ENCODE data around the gene PURB. TPM values are rescaled to one million over a fixed set of nuclear protein-coding genes. Genes with fewer than 3 reads are reported as not detected.

Gene PURB
- total and polyA plus RNA-seq, 8 donors, result 3.6 to 14.7 (median 7.8) TPM

DNA sequence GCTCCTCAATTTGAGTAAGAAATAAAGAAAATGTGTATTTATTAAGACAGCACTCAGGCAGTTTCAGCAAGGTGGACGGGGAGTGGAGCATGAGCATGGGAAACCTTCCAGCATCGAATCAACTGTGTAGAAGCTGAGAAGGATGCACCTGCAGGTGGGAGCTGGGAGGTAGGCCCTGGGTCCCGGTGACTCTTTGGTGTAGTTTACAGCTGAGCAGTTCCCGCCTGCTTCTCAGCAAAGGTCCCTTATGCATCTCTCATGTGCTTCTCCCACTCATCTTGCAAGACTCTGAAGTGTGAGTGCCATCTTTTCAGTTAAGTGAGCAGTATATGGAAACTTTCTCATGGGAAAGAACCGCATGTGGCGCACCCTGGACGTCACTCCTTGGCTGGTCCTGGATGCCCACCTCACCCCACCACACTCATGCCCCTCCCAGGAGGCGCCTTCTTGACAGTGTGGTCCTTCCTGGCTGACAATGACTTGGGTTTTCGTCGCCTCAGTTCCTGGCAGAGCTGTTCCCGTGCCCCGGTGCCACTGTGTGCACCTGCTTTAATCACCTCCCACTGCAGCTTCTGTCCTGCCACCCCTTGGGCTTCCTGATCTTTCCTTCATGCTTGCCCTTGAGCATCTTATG is 19.8 kb upstream of the PURB start:
- no peak for DNase-seq
- TF ChIP-seq, protein P1, sequence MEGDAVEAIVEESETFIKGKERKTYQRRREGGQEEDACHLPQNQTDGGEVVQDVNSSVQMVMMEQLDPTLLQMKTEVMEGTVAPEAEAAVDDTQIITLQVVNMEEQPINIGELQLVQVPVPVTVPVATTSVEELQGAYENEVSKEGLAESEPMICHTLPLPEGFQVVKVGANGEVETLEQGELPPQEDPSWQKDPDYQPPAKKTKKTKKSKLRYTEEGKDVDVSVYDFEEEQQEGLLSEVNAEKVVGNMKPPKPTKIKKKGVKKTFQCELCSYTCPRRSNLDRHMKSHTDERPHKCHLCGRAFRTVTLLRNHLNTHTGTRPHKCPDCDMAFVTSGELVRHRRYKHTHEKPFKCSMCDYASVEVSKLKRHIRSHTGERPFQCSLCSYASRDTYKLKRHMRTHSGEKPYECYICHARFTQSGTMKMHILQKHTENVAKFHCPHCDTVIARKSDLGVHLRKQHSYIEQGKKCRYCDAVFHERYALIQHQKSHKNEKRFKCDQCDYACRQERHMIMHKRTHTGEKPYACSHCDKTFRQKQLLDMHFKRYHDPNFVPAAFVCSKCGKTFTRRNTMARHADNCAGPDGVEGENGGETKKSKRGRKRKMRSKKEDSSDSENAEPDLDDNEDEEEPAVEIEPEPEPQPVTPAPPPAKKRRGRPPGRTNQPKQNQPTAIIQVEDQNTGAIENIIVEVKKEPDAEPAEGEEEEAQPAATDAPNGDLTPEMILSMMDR (IDR thresholded peaks at IDR 0.05), result no peak
- Histone ChIP-seq H3K27ac (no peak overlapping the region), H3K9me3 (no peaks in the 10 kb centered on the region), H3K36me3 (no peaks in the 10 kb centered on the region), H3K4me1 (no peaks in the 10 kb centered on the region), H3K4me3 (no peak overlapping the region), H3K27me3 (no peaks in the 10 kb centered on the region)
- intact Hi-C loops (cut with DNase I), result no loop called here
- WGBS, 2 donors, result 78 to 80% methylated on average over 12 of the region's 12 CpGs
- FAIRE-seq, result no peak
- ATAC-seq, result no peak

DNA sequence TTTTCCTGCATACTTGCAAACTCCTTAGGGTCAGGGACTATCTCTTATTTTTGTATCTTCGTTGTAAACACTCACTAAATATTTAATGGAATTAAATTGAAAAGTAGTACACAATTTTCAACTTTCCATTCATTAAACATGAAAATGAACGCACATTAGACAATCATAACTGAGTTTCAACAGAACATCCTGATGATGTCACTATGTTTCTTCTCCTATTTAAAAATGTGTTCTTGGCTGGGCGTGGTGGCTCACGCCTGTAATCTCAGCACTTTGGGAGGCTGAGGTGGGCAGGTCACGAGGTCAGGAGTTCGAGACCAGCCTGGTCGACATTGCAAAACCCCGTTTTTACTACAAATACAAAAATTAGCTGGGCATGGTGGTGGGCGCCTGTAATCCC is 14.1 kb upstream of the PURB start:
- no peak overlapping the region for H3K27ac ChIP-seq
- H3K36me3 ChIP-seq, result no peaks in the 10 kb centered on the region
- intact Hi-C loops (cut with DNase I), result no loop called here
- WGBS, 2 donors, result 78 to 94% methylated on average over 9 of the region's 9 CpGs
- no peaks in the 10 kb centered on the region for H3K4me1 ChIP-seq
- no peak for DNase-seq
- H3K4me3 ChIP-seq, result no peak overlapping the region
- no peaks in the 10 kb centered on the region for H3K9me3 ChIP-seq
- ATAC-seq, result no peak
- no peaks in the 10 kb centered on the region for H3K27me3 ChIP-seq
- FAIRE-seq, result no peak
- TF ChIP-seq, protein P1 (IDR thresholded peaks at IDR 0.05), result no peak

DNA sequence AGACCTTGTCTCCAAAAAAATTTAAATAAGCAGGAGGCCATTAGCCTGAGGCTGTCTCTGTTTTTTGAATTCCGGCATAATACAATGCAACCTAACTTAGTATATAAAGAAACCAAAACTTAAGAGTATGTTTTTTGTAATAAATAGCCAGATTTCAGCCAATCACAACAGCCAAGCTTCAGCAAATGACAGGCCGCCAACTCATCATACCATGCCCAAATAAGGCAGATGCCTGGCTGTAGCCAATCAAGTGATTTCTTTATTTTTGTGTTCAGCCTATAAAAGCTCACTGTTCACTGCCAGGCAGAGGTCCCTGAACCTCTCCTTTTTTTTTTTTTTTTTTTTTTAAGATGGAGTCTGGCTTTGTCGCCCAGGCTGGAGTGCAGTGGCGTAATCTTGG is 12.7 kb upstream of the PURB start:
- FAIRE-seq, result no peak

DNA sequence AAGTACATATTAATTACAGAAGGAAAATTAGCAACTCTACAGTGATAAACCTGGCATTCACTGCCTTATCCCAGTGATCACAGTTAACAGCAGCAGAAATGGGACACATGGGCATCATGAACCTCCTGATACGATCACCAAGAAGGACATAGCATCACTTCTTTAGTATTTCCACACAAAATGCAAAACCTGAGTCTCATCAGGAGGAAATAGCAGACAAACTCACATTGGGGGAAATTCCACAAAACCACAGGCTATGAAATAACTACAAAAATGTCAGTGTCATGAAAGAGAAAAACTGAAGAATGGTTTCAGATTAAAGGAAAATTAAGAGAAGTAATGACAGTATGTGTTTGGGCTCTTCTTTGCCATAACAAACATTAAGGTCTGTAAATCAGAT is 12.0 kb upstream of the PURB start:
- ATAC-seq (no peak), FAIRE-seq (no peak)
- intact Hi-C loops (cut with DNase I), result no loop called here

More for the DNA sequence above, 12.7 kb upstream of the PURB start:
- H3K27me3 ChIP-seq, result no peaks in the 10 kb centered on the region
- no peak overlapping the region for H3K4me3 ChIP-seq
- no peaks in the 10 kb centered on the region for H3K36me3 ChIP-seq
- DNase-seq (no peak), ATAC-seq (no peak)
- TF ChIP-seq, protein P1 (IDR thresholded peaks at IDR 0.05), result no peak
- peaks cover 0 to 6% (median 0%) of the 10 kb centered on the region in 3 donors for H3K4me1 ChIP-seq
- WGBS, 2 donors, result 94 to 100% methylated on average over 4 of the region's 4 CpGs
- no peaks in the 10 kb centered on the region for H3K9me3 ChIP-seq
- no peak overlapping the region for H3K27ac ChIP-seq
- intact Hi-C loops (cut with DNase I), result no loop called here

More for the DNA sequence above, 12.0 kb upstream of the PURB start:
- H3K27me3 ChIP-seq, result no peaks in the 10 kb centered on the region
- H3K4me1 ChIP-seq, result peaks cover 0 to 6% (median 0%) of the 10 kb centered on the region in 3 donors
- H3K36me3 ChIP-seq, result no peaks in the 10 kb centered on the region
- WGBS, 2 donors, result 84 to 97% methylated on average over 1 of the region's 1 CpG
- no peaks in the 10 kb centered on the region for H3K9me3 ChIP-seq
- DNase-seq, result no peak
- H3K27ac ChIP-seq, result no peak overlapping the region
- TF ChIP-seq, protein P1 (IDR thresholded peaks at IDR 0.05), result no peak
- no peak overlapping the region for H3K4me3 ChIP-seq
